Measurements from ENCODE around the gene NUP160.
"Not testable (repeated sequence)": the region's sequence is repeated elsewhere in the genome, so short reads cannot be mapped to it uniquely, and the experiment has no call there.

Gene NUP160

GRCh38 chr11:47847892-47848699, at the start of gene NUP160:
TSS of gene NUP160 (minus strand) at chr11:47848350. CDS start at chr11:47848318, 32 bp downstream.
- DNase-seq, result no peak

- DNase-seq, result no peak
Observed at GRCh38 chr11:47896199-47896598, 48.0 kb upstream of the NUP160 start.

DNA sequence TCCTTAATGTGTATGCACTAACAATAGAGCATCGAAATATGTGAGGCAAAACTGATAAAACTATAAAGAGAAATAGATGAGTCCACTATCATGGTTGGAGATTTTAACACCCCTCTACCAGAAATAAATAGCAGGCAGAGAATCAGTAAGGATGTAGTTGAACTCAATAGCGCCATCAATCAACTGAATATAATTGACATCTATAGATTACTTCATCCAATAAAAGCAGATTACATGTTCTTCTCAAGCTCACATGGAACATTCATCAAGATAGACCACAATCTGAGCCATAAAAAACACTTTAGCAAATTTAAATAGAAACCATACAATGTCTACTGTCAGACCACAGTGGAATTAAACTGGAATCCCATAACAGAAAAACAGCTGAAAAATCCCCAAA, 46.9 kb upstream of the NUP160 start:
- DNase-seq, result no peak

GRCh38 chr11:47892546-47893276, 44.6 kb upstream of the NUP160 start:
- DNase-seq, result not testable (repeated sequence)

- DNase-seq, result no peak
Observed at GRCh38 chr11:47891886-47892285, 43.7 kb upstream of the NUP160 start.

GRCh38 chr11:47889714-47890441, 41.7 kb upstream of the NUP160 start:
- no peak for DNase-seq

- DNase-seq, result no peak
Observed at GRCh38 chr11:47887910-47888569, 39.9 kb upstream of the NUP160 start.

DNA sequence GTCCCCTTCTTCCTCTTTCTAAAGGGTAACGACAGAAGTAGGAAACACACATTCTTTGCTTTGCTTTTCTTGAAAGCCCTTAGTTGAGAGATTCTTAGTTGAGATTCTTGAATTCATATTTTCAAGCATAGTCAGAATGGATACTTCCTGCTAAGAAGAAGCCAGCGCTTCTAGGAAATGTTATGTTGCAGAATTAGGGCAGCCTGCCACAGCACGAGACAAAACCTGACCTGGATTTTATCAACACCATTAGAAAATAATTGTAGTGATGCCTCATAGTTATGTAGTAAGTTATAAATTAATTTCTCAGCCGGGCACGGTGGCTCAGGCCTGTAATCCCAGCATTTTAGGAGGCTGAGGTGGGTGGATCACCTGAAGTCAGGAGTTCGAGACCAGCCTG, 37.9 kb upstream of the NUP160 start:
- no peak for DNase-seq

DNA sequence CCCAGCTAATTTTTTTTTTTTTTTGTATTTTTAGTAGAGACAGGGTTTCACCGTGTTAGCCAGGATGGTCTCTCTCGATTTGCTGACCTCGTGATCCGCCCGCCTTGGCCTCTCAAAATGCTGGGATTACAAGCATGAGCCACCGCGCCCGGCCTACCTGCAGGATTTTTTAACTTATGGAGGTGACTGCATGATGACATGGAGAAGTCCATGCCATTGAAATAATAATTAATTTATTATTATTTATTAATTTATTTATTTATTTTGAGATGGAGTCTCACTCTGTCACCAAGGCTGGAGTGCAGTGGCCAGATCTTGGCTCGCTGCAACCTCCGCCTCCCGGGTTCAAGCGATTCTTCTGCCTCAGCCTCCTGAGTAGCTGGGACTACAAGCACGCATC, 34.3 kb upstream of the NUP160 start:
- not testable (repeated sequence) for DNase-seq

DNA sequence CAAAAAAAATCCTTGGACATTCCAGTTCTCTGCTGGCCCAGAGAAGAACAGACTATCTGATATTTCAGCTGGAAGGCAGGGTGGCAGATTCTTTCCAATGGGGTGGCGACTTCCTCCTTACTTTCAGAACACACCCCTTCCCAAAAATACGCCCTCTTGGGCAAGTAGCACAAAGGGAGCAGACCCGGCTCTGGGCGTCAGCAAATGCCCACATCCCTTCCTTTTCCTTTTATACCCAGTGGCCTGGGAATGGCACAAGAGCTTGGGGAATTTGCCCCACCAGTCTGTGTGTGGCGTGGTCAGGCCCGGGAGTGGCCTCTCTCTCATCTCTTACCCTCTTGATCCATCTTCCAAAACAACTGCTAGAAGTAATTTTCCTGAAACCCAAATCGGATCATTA, 33.0 kb upstream of the NUP160 start:
- DNase-seq, result no peak

- no peak for DNase-seq
Observed at GRCh38 chr11:47879259-47880158, 31.4 kb upstream of the NUP160 start.

DNA sequence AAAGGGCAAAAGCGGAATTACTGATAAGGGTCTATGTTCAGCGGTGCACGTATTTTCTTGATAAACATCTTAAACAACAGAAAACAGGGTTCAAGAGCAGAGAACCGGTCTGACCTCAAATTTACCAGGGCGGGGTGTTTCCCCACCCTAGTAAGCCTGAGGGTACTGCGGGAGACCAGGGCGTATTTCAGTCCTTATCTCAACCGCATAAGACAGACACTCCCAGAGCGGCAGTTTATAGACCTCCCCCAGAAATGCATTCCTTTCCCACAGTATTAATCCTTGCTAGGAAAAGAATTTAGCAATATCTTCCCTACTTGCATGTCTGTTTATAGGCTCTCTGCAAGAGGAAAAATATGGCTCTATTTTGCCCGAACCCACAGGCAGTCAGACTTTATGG, 27.7 kb upstream of the NUP160 start:
- not testable (repeated sequence) for DNase-seq

GRCh38 chr11:47870404-47870803, 22.3 kb upstream of the NUP160 start:
- no peak for DNase-seq

- DNase-seq, result no peak
Observed at GRCh38 chr11:47869544-47870393, 21.6 kb upstream of the NUP160 start.

GRCh38 chr11:47867823-47868222, 19.7 kb upstream of the NUP160 start:
- no peak for DNase-seq

DNA sequence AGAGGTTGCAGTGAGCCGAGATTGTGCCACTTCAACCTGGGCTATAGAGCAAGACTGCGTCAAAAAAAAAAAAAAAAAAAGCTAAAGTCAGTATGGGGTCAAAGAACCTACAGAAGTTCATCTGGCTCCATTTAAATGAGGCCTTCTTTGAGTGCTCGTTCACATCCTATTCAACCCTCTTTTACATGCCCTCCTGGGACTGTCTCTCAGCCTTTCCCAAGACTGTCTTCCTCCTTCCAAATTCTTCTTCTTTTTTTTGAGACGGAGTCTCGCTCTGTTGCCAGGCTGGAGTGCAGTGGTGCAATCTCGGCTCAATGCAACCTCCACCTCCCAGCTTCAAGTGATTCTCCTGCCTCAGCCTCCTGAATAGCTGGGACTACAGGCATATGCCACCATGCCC, 18.7 kb upstream of the NUP160 start:
- DNase-seq, result not testable (repeated sequence)

DNA sequence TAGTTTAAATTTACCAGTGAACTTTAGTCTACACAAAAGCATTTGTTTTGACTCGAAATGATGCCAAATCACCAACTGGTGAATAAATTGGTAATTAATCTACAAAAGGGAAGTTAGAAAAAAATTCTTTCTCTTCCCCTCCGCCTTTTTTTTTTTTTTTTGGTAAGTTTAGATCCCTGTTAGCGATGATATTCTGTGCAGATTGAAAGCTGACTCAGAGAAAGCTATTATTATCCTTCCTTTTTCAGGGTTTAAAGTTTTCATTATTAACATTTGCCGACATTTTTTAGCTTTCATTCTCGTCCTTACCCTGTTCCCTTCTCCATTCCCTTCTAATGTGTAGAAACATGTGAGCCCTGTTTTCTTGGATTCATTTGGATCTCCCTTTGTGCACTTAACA, 16.8 kb upstream of the NUP160 start:
- no peak for DNase-seq

- DNase-seq, result no peak
Observed at GRCh38 chr11:47863898-47864430, 15.8 kb upstream of the NUP160 start.

GRCh38 chr11:47863189-47863897, 15.2 kb upstream of the NUP160 start:
- DNase-seq, result no peak

GRCh38 chr11:47861728-47862127, 13.6 kb upstream of the NUP160 start:
- no peak for DNase-seq

All from SIG-M5 (cell line).